Glomerular endothelial cell (primary cell): ENCODE measurements around the gene PKNOX2. TPM values are rescaled to one million over a fixed set of nuclear protein-coding genes. Genes with fewer than 3 reads are reported as not detected.

Experiments used
- DNase-seq: peaks from one replicate; pipeline ENCODE4 v3.0.0-alpha.2; 2011; ENCODE audit warnings: low read depth, low spot score; ENCODE audit errors: extremely low read depth
- total RNA-seq: library from RNA; depleted of rRNA; stranded (reverse); fragments of >200 nt; gene quantifications from 2 replicates; pipeline ENCODE4 v1.2.3, GENCODE V29; 2015

PKNOX2 gene
- total RNA-seq, 1 donor from 2014 or later: 0.76 TPM

GRCh38 chr11:125154378-125155099 is 10.0 kb upstream of the PKNOX2 start:
- DNase-seq: no peak

- no peak for DNase-seq
Observed at GRCh38 chr11:125155100-125155444, 9.5 kb upstream of the PKNOX2 start.

GRCh38 chr11:125155767-125156166 is 8.8 kb upstream of the PKNOX2 start:
- no peak for DNase-seq

DNA sequence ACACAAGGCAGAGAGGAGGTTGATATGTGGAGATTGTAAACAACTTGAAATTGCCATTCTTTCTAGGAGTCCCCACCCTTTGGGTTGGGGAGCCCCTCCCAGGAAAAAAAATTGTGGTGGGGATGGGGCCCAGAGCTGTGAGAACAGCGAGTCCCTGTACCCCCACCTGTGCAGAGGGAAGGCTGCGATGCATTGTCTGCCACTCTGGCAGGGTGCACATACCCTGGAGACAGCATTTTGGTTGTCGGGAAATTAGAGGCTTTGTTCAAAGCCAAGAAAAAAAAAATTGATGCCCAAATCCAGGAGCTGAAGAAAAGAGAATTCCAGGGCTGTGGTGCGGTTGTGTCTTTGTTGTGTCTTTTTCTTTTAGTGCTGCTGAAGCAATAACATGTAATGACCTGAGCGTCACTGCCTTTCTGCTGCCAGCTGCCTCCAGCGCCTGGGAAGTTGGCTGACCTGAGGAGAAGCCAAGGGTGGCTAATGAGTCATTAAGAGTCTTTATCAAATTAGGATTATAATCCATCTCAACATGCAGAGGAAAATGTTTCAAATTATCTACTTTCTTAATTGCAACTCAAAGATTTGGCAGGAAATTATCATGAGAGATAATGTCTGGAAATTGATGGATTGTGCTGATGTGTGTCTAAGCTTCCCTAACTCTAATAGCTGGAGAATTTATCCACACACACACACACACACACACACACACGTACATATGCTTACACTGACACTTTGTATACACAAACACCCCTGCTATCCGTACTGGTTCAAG is 8.0 kb upstream of the PKNOX2 start:
- no peak for DNase-seq

DNA sequence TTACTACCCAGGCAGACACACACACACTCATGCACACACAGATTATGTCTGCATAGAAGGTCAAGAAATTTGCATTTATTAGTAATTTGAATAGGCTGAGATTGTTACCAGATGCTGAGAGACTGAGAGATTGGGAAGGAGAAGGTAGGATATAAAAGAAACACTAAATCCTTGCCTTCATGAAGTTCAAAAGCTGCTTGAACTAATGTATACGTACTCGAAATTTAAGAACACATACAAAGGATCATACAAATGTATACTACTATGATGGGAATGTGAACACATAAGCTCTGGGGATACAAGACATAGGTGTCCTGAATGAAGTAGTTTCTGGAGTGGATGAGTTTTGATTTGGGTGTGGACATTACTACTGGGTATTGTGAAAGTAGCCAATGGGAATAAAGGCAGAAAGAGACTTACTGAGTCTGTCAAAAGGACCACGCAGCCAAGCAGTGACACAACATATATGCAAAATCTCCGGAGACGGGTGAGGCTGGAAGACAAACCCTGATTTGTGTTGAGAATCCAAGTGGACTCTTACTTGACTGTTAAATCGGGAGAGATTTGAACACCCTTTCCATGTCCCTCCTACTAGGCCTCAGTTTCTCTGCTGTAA is 7.3 kb upstream of the PKNOX2 start:
- no peak for DNase-seq

GRCh38 chr11:125157953-125158680 is 6.4 kb upstream of the PKNOX2 start:
- no peak for DNase-seq

DNA sequence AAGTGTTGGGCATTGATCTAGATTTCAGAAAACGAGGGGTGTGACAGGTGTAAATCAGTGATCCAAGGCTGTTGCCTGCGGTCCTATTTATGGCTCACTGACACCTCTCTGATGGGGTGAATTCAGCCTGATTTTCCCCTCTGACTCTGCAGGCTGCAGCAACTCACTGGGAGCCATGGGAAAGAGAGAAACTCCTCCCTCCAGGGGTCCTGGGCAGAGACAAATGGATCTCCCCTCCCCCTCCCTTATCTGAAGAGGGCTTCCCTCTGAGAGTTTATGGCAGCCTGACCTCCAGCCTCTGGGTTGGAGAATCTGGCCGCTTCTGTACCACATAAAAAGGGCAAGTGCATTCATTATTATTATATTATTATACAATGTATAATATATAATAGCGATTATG is 1.8 kb upstream of the PKNOX2 start:
- DNase-seq: no peak

DNA sequence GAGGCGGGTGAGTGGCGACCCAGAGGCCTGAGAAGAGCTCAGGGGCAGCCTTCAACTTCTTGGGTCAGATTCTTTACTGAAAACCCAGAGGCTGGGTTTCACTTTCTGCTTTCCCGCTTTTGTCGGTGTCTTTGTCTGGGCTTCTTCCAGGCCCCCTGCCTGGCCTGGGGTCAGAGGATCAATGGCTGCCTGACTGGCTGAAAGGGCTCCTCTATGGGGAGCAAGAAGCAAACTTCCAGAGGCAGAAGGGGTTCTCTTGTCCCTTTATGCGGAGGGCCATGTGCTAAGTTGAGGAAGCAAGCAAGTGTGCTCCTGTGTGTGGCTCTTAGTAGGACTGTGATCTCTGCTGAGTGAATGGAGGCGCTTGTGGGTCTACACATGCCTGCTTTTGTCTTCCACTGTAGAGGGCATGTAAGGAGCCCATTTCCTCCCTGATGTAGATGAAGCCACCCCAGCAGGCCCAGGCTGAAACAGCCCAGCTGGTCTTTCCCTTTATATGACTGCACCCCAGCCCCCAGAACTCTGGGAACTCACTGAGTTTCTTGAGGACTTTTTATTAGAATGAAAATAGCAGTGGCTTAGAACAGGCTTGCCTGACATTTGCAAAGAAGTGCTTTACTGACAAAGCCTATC is 1.0 kb upstream of the PKNOX2 start:
- no peak for DNase-seq

GRCh38 chr11:125164091-125164421 is 495 bp upstream of the PKNOX2 start:
- DNase-seq: no peak

GRCh38 chr11:125165111-125165842 is 726 bp downstream of the PKNOX2 start:
- DNase-seq: no peak

DNA sequence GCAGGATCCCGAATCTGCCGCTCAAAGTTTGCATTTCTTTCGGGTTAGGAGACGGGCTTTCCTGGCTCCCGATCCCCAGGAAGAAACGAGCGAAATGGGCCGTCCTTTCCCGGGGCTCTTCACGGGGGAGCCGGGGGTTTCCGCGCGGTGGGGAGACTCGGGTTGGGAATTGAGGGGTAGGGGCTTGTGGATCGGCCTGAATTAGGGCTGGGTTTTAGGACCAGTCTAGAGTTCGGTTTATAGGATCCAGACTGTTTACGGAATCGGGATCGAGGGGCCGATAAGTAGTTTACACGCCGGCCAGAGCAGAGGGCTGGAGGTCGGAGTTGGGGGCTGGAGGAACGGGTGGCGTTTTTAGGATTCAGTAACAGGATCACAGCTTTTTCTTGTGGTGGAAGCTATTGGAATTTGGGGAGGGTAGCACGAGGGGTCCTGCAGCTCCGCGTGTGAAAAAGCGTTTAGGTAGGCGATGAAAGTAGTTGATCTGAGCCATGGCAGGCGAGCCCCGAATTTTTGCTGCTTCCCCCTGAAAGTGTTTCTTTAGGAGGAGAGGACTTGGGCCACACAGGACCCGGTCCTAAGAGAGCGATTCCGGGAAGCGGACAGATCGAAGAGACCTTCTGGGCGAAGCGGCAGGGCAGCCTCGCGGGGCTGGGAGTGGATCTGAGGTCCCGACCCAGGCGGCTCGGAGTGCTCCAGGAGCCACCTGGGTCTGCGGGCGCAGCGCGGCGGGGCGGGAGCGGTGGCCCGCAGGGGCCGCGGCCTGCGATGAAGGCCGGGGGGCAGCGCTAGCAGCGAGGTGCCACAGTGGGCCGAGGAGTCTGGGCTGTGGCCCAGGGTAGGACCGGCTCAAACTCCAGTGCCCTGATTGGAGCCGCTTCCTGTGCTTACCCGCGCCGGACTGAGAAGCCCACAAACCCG is 1.6 kb downstream of the PKNOX2 start:
- no peak for DNase-seq

- no peak for DNase-seq
Observed at GRCh38 chr11:125166764-125167291, 2.3 kb downstream of the PKNOX2 start.

GRCh38 chr11:125167292-125167953 is 2.9 kb downstream of the PKNOX2 start:
- DNase-seq: no peak

GRCh38 chr11:125167954-125168835 is 3.6 kb downstream of the PKNOX2 start:
- DNase-seq: no peak

DNA sequence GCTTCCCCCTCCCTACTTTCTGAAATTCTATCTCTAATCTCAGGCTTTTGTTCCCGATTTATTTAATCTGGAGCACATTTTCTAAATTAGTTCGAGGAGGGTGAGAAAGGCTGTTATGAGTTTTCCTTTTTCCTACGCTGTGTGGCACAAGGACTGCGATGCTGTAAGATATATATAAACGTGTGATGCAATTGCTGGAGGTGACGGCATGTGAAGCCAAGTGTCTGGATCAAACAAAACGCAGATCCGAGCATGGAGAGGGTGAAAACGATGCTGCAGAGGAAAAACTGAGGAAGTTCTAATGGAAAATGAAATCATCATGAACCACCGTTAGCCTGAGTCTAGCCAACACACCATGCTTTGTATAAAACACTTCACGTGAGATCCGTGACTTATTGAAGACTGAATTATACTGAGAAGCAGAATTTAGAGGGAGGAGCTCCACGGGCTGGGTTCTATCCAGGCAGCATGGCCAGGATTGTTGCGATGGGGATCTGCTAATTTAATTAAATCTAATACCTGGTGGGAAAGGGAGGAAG is 4.4 kb downstream of the PKNOX2 start:
- DNase-seq: no peak

- DNase-seq: no peak
Observed at GRCh38 chr11:125170001-125170509, 5.5 kb downstream of the PKNOX2 start.

- no peak for DNase-seq
Observed at GRCh38 chr11:125170510-125171031, 6.0 kb downstream of the PKNOX2 start.
